Renal pelvis (tissue), 12 donors: ENCODE measurements around the gene PIGX. TPM values are rescaled to one million over a fixed set of nuclear protein-coding genes. Genes with fewer than 3 reads are reported as not detected.
A peak's percentile ranks its signal among the peaks of the same experiment; 100 is the strongest.

ENCODE experiments used
- DNase-seq: peaks from one replicate; pipeline ENCODE4 v3.0.0-alpha.2; 2013
- long read RNA-seq, 16 experiments: transcript quantifications; one replicate each; lab custom pipeline, GENCODE V29; 2026
- polyA plus RNA-seq, 3 donors: library from polyadenylated mRNA; unstranded; fragments of 120-200 nt; gene quantifications; one replicate each; pipeline ENCODE4 v1.2.1, GENCODE V29; 2013; ENCODE audit not compliant: insufficient read length in 3 of 3

PIGX gene
- polyA plus RNA-seq: 10 to 100 TPM; 26.0 to 32.7 (median 31.0) TPM
- long read RNA-seq, donor 1, transcript PIGX-202 (6 exons, 3,057 nt): major isoform, 7 of 7 reads
- long read RNA-seq, donor 1, partial matches to known transcripts: 0 of 7 reads
- long read RNA-seq, donor 1, other reads (novel, unspliced or antisense): 0 of 7 reads
- long read RNA-seq, donor 2, transcript PIGX-202 (6 exons, 3,057 nt): major isoform, 11 of 13 reads
- long read RNA-seq, donor 2, partial matches to known transcripts: 0 of 13 reads
- long read RNA-seq, donor 2, other reads (novel, unspliced or antisense): 0 of 13 reads
- long read RNA-seq, donor 3, transcript PIGX-202 (6 exons, 3,057 nt): major isoform, 9 of 11 reads
- long read RNA-seq, donor 3, partial matches to known transcripts: 0 of 11 reads
- long read RNA-seq, donor 3, other reads (novel, unspliced or antisense): 0 of 11 reads
- long read RNA-seq, donor 4, transcript PIGX-202 (6 exons, 3,057 nt): major isoform, 10 of 14 reads
- long read RNA-seq, donor 4, partial matches to known transcripts: 0 of 14 reads
- long read RNA-seq, donor 4, other reads (novel, unspliced or antisense): 0 of 14 reads
- long read RNA-seq, donor 5, partial matches to known transcripts: 0 of 5 reads
- long read RNA-seq, donor 5, other reads (novel, unspliced or antisense): 0 of 5 reads
- long read RNA-seq, donor 6, transcript PIGX-202 (6 exons, 3,057 nt): major isoform, 14 of 16 reads
- long read RNA-seq, donor 6, partial matches to known transcripts: 0 of 16 reads
- long read RNA-seq, donor 6, other reads (novel, unspliced or antisense): 0 of 16 reads
- long read RNA-seq, donor 7, transcript PIGX-202 (6 exons, 3,057 nt): major isoform, 16 of 20 reads
- long read RNA-seq, donor 7, partial matches to known transcripts: 0 of 20 reads
- long read RNA-seq, donor 7, other reads (novel, unspliced or antisense): 0 of 20 reads
- long read RNA-seq, donor 8, partial matches to known transcripts: 0 of 4 reads
- long read RNA-seq, donor 8, other reads (novel, unspliced or antisense): 0 of 4 reads
- long read RNA-seq, donor 9, transcript PIGX-202 (6 exons, 3,057 nt): major isoform, 9 of 24 reads
- long read RNA-seq, donor 9, partial matches to known transcripts: 11 of 24 reads
- long read RNA-seq, donor 9, other reads (novel, unspliced or antisense): 0 of 24 reads
- long read RNA-seq, donor 10, transcript PIGX-202 (6 exons, 3,057 nt): major isoform, 8 of 15 reads
- long read RNA-seq, donor 10, partial matches to known transcripts: 6 of 15 reads
- long read RNA-seq, donor 10, other reads (novel, unspliced or antisense): 0 of 15 reads
- long read RNA-seq, donor 11, transcript PIGX-202 (6 exons, 3,057 nt): major isoform, 12 of 14 reads
- long read RNA-seq, donor 11, partial matches to known transcripts: 0 of 14 reads
- long read RNA-seq, donor 11, other reads (novel, unspliced or antisense): 0 of 14 reads
- long read RNA-seq, donor 12, transcript PIGX-202 (6 exons, 3,057 nt): major isoform, 12 of 17 reads
- long read RNA-seq, donor 12, partial matches to known transcripts: 5 of 17 reads
- long read RNA-seq, donor 12, other reads (novel, unspliced or antisense): 0 of 17 reads
- long read RNA-seq, donor 13, partial matches to known transcripts: 0 of 2 reads
- long read RNA-seq, donor 13, other reads (novel, unspliced or antisense): 0 of 2 reads
- long read RNA-seq, donor 14: 0 reads
- long read RNA-seq, donor 15, transcript PIGX-202 (6 exons, 3,057 nt): major isoform, 13 of 22 reads
- long read RNA-seq, donor 15, partial matches to known transcripts: 0 of 22 reads
- long read RNA-seq, donor 15, other reads (novel, unspliced or antisense): 5 of 22 reads
- long read RNA-seq, donor 16, transcript PIGX-202 (6 exons, 3,057 nt): major isoform, 11 of 12 reads
- long read RNA-seq, donor 16, partial matches to known transcripts: 0 of 12 reads
- long read RNA-seq, donor 16, other reads (novel, unspliced or antisense): 0 of 12 reads

GRCh38 chr3:196711838-196712513 is at the start of gene PIGX, which contains the start of gene CEP19:
Gene PIGX, plus strand, starts transcription at chr3:196712377.
Gene CEP19, minus strand, starts transcription at chr3:196712250. Its CDS starts 3,593 bp downstream, at chr3:196708657.
- peak; percentile 88 for DNase-seq

DNA sequence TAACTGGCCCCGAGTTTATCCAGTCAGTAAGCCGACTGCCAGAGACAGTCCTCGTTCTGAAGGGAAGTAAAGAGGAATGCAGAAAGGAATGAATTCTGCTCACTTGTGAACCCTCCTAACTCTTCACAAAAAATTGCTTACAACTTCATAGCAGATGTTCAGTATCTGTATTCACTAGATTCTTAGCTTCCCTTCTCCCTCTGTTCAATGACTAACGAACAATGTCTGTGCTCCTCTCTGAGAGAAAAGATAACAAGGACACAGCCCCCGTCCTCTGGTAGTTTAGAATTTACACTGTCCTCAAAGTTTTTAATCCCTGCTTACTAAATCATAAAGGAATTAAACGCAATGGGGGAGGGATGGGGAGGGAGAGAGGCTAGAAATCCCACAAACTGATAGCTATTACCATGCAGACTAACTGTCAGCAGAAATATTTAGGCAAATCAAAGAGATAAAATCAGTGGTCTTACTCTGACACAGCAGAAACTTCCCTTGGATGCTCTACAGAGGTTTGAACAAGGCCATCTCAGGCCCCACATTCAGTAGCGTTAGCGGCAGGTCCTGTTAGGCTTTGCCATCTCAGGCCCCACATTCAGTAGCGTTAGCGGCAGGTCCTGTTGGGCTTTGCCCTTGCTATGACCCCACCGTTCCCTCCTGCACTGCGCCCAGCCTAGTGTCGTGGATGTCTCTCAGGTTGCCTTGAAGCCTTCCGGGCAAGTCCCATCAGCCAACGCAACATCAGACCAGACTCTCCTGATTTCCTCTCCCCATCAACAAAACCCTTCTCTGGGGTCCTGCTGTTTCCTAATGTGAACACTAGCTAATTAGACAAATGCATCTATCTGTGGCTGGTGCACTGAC is 49.2 kb upstream of the PIGX start:
- DNase-seq: no peak

GRCh38 chr3:196666001-196666867 is 45.9 kb upstream of the PIGX start:
- DNase-seq: no peak

GRCh38 chr3:196667056-196667825 is 44.9 kb upstream of the PIGX start:
- DNase-seq: no peak

DNA sequence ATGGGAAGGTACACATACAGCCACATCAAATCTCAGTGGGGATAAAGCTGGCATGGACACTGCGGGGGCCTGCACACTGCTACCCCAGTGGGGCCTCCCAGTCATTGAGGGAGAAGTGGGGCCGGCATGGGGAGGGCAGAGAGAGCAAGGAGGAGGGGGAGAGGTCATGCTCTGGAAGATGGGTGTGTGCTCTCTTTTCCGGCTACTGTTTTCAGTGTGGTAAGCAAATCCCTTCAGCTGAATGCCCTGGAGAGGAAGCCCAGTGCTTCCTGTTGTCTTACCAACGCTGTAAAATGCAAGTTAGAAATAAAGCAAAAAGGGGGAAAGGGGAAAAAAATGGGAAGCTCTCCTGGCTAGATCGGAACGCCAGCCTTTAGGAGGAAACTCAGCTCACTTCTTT is 41.8 kb upstream of the PIGX start:
- no peak for DNase-seq

DNA sequence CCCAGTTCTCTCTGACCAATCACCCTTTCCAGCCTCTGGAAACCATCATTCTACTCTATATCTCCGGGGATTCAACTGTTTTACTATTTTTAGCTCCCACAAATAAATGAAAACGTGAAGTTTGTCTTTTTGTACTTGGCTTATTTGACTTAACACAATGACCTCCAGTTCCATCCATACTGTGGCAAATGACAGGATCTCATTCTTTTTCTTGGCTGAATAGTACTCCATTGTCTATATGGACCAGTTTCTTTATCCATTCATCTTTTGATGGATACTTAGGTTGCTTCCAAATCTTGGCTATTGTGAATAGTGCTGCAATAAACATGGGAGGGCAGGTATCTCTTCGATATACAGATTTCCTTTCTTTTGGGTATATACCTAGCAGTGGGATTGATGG is 38.5 kb upstream of the PIGX start:
- DNase-seq: no peak

GRCh38 chr3:196677353-196677752 is 34.8 kb upstream of the PIGX start:
- DNase-seq: no peak

DNA sequence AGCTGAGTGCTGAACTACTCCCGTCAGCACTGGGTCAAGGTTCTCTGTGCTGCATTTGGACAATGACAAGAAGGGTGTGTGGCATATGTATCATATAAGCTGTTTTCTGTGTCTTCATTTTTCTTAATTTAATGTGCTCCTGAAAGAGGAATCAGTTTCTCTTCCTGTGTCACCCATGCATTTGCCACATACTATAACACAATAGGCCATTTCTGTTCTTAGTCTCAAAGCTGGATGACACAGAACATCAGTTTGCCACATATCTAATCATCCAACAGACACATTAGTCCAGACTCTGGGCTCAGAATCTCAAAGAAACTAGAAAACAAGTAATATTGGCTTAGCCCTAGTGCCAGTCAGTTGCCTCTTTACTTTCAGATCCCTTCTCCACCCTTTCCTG is 34.2 kb upstream of the PIGX start:
- DNase-seq: no peak

GRCh38 chr3:196684548-196685407 is 27.4 kb upstream of the PIGX start:
- peak; percentile 62 for DNase-seq

GRCh38 chr3:196686436-196686835 is 25.7 kb upstream of the PIGX start:
- no peak for DNase-seq

DNA sequence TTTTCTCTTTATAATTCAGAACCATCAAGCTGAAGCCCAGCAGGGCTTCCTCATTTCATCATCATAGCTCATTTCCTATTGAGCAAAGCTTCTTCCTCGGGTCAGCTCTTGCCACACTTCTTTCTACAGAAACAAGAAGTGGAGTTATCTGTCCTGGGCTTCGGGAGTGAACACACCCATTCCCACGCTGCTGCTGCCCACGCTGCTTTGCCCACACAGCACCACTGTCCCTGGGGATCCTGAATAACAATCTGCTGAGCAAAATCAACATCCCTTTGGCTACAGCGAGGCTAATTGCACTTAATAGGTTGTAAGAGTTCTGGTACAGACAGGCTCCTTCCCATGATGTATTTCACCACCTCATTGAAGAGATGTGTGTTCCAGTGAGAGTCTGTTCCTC is 23.8 kb upstream of the PIGX start:
- no peak for DNase-seq

DNA sequence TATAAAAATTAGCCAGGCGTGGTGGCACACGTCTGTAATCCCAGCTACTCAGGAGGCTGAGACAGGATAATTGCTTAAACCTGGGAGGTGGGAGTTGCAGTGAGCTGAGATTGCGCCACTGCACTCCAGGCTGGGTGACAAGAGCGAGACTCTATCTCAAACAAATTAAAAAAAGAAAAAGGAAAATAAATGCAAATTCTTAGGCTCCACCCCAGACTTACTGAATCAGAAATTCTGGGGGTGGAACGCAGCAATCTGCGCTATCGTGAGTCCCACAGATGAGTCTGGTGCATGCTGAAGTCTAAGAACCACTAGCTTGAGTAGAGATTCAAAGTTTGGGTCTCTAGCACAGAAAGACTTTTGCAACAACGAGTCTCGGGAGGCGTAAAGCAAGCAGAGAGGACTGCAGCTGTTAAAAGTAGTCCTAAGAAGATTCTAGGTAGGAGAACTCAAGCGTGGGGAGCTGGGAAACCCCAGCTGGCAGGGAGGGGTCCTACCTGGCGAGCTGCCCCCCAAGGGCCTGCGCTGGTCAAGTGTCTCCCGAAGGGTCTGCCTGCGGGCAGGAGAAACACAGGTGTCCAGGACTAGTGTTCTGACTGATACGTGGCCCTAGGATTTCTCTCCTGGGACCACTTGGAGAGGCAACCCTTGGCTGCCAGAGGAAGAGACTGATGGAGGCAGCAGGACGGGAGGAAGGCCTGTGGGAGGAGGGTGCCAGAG is 22.1 kb upstream of the PIGX start:
- no peak for DNase-seq

DNA sequence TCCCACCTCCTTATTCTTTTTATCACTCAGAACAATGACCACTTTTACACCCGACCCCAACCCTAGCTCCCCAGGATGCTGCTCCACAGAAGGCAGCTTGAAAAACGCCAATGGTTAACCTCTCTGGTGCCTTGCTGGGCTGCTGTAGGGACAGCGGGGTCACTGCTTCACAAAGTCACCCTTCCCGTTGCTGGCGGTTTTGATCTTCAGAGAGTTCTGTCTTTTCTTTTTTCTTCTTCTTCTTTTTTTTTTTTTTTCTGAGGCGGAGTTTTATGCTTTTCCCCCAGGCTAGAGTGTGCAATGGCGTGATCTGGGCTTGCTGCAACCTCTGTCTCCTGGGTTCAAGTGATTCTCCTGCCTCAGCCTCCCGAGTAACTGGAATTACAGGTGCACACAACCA is 20.8 kb upstream of the PIGX start:
- no peak for DNase-seq

GRCh38 chr3:196694202-196694638 is 18.0 kb upstream of the PIGX start:
- no peak for DNase-seq
